Right lobe of liver (tissue), 6 donors: ENCODE measurements around the gene MTHFD1L. TPM values are rescaled to one million over a fixed set of nuclear protein-coding genes. Genes with fewer than 3 reads are reported as not detected.
"Not testable (repeated sequence)": the region's sequence is repeated elsewhere in the genome, so short reads cannot be mapped to it uniquely, and the experiment has no call there.

ENCODE experiments used
- ATAC-seq, 4 donors: fragments of 200-7000 bp; cut with Tn5 transposase; one replicate each; pipeline ENCODE4 v1.9.1; 2020; ENCODE audit warnings: mild to moderate bottlenecking in 4 of 4, moderate library complexity in 4 of 4
- DNase-seq, 3 donors: peaks; one replicate each; pipeline ENCODE4 v3.0.0-alpha.2; 2020
- H3K27ac ChIP-seq, 3 donors: fragments of 200-600 bp; one replicate each; pipeline ENCODE4 v1.8.0; 2022
- H3K27me3 ChIP-seq, 2 donors: fragments of 200-600 bp; one replicate each; pipeline ENCODE4 v1.8.0; 2022
- H3K36me3 ChIP-seq, 4 donors: fragments of 200-600 bp; sonication (generic) in 1 of 4; one replicate each; pipeline versions ENCODE4 v1.5.1 to v1.8.0; 2017 to 2022; ENCODE audit warnings: control low read depth in 1 of 4
- H3K4me1 ChIP-seq, 4 donors: fragments of 200-600 bp; sonication (generic) in 1 of 4; one replicate each; pipeline versions ENCODE4 v1.5.1 to v1.8.0; 2017 to 2022; ENCODE audit warnings: control low read depth in 1 of 4
- H3K4me3 ChIP-seq, 3 donors: fragments of 200-600 bp; one replicate each; pipeline ENCODE4 v1.8.0; 2022
- H3K9me3 ChIP-seq, 4 donors: fragments of 200-600 bp; sonication (generic) in 1 of 4; one replicate each; pipeline versions ENCODE4 v1.5.1 to v1.8.0; 2017 to 2022; ENCODE audit warnings: control low read depth in 1 of 4
- CTCF ChIP-seq, 4 donors: fragments of 200-600 bp in 3 of 4; fragments of 450-650 bp in 1 of 4; IDR thresholded peaks; one replicate each; pipeline versions ENCODE4 v1.5.1 to v1.8.0; 2016 to 2022; ENCODE audit warnings: antibody characterized with exemption in 4 of 4, mild to moderate bottlenecking in 2 of 4
- POLR2A ChIP-seq: fragments of 450-650 bp; IDR thresholded peaks from one replicate; pipeline ENCODE4 v1.6.1; 2017; ENCODE audit warnings: antibody characterized with exemption, mild to moderate bottlenecking
- WGBS: methylation state at CpG from one replicate; pipeline ENCODE4 v1.1.6; 2018; ENCODE audit warnings: low coverage, low lambda C conversion rate; ENCODE audit not compliant: insufficient coverage; ENCODE audit errors: missing lambda C conversion rate; 5-methylcytosine and 5-hydroxymethylcytosine counted together
- intact Hi-C, 2 donors: fragments of 100-400 bp; cut with DNase I; formaldehyde crosslinking; loops; one replicate each; pipeline versions ENCODE4 v1.11.2 to v1.14.1; 2022
- total RNA-seq, 6 experiments: library from RNA; depleted of rRNA in 2 of 6; stranded (reverse); fragments of >200 nt in 2 of 6; fragmentation: NEBNext Ultra II Directional in 3 of 6; extraction: Animal tissue kit (Norgen Biotek cat#: 25700) in 3 of 6; gene quantifications; one replicate each; pipeline versions ENCODE4 v1.1.0 to v1.2.4, GENCODE V29; 2016 to 2023
- donor health status: DM: no; HTN: yes; CAD: no.
- donor health status: DM: no; HTN: no; CAD: no.
- donor health status: DM: no; HTN: no; CAD: no.
- donor health status: DM: no; HTN: yes; CAD: no.
- donor health status: DM: no; HTN: yes; CAD: no.

MTHFD1L gene
- total RNA-seq, 6 experiments from 2014 or later: 1.7 to 11.5 (median 4.9) TPM

GRCh38 chr6:150841189-150841588, 24.3 kb upstream of the MTHFD1L start:
- H3K27me3 ChIP-seq: no peaks in the 10 kb centered on the region
- H3K9me3 ChIP-seq: no peaks in the 10 kb centered on the region
- 100% methylated on average over 5 of the region's 5 CpGs for WGBS
- no peaks in the 10 kb centered on the region for H3K4me1 ChIP-seq
- no peak for DNase-seq
- H3K4me3 ChIP-seq: no peak overlapping the region
- H3K27ac ChIP-seq: no peak overlapping the region
- TF ChIP-seq CTCF (IDR thresholded peaks at IDR 0.05): no peak
- TF ChIP-seq POLR2A: no peak
- intact Hi-C loops: no loop called here
- H3K36me3 ChIP-seq: peaks cover 0 to 18% (median 3%) of the 10 kb centered on the region in 4 donors
- ATAC-seq: no peak

GRCh38 chr6:150841697-150842096, 23.8 kb upstream of the MTHFD1L start:
- Histone ChIP-seq H3K4me3 (no peak overlapping the region), H3K27me3 (no peaks in the 10 kb centered on the region), H3K36me3 (peaks cover 0 to 18% (median 3%) of the 10 kb centered on the region in 4 donors), H3K4me1 (no peaks in the 10 kb centered on the region), H3K9me3 (no peaks in the 10 kb centered on the region), H3K27ac (no peak overlapping the region)
- DNase-seq (no peak), ATAC-seq (no peak)
- intact Hi-C loops: no loop called here
- 70% methylated on average over 3 of the region's 3 CpGs for WGBS
- TF ChIP-seq CTCF (IDR thresholded peaks at IDR 0.05): no peak
- TF ChIP-seq POLR2A: no peak

- Histone ChIP-seq H3K4me1 (no peaks in the 10 kb centered on the region), H3K27ac (no peak overlapping the region), H3K36me3 (peaks cover 0 to 18% (median 3%) of the 10 kb centered on the region in 4 donors), H3K27me3 (no peaks in the 10 kb centered on the region), H3K9me3 (no peaks in the 10 kb centered on the region), H3K4me3 (no peak overlapping the region)
- DNase-seq: no peak
- TF ChIP-seq CTCF (IDR thresholded peaks at IDR 0.05) (no peak), POLR2A (no peak)
- no peak for ATAC-seq
- intact Hi-C loops: no loop called here
- 85% methylated on average over 3 of the region's 3 CpGs for WGBS
Observed at GRCh38 chr6:150844371-150844770, 21.1 kb upstream of the MTHFD1L start.

- Histone ChIP-seq H3K27me3 (no peaks in the 10 kb centered on the region), H3K4me1 (no peaks in the 10 kb centered on the region), H3K4me3 (no peak overlapping the region), H3K9me3 (no peaks in the 10 kb centered on the region), H3K36me3 (no peaks in the 10 kb centered on the region), H3K27ac (no peak overlapping the region)
- no peak for TF ChIP-seq POLR2A
- no peak for TF ChIP-seq CTCF (IDR thresholded peaks at IDR 0.05)
- ATAC-seq (no peak), DNase-seq (no peak)
- intact Hi-C loops: no loop called here
- WGBS: 88% methylated on average over 5 of the region's 5 CpGs
Observed at GRCh38 chr6:150846641-150847040, 18.9 kb upstream of the MTHFD1L start.

- Histone ChIP-seq H3K27me3 (no peaks in the 10 kb centered on the region), H3K9me3 (no peaks in the 10 kb centered on the region), H3K4me3 (no peak overlapping the region), H3K36me3 (no peaks in the 10 kb centered on the region), H3K4me1 (no peaks in the 10 kb centered on the region), H3K27ac (no peak overlapping the region)
- DNase-seq (no peak), ATAC-seq (no peak)
- no peak for TF ChIP-seq CTCF (IDR thresholded peaks at IDR 0.05)
- no peak for TF ChIP-seq POLR2A
- WGBS: 68% methylated on average over 2 of the region's 2 CpGs
- intact Hi-C loops: no loop called here
Observed at GRCh38 chr6:150848400-150848799, 17.1 kb upstream of the MTHFD1L start.

- H3K9me3 ChIP-seq, H3K4me1 ChIP-seq, H3K27ac ChIP-seq, H3K27me3 ChIP-seq, DNase-seq, ATAC-seq, H3K36me3 ChIP-seq, H3K4me3 ChIP-seq, intact Hi-C loops: not testable (repeated sequence)
- 93% methylated on average over 5 of the region's 5 CpGs for WGBS
Observed at GRCh38 chr6:150854392-150854791, 11.1 kb upstream of the MTHFD1L start.

- WGBS: 88% methylated on average over 7 of the region's 8 CpGs
- H3K27me3 ChIP-seq, intact Hi-C loops, H3K9me3 ChIP-seq, H3K4me3 ChIP-seq, ATAC-seq, H3K4me1 ChIP-seq, DNase-seq, H3K27ac ChIP-seq, H3K36me3 ChIP-seq: not testable (repeated sequence)
Observed at GRCh38 chr6:150855171-150855570, 10.3 kb upstream of the MTHFD1L start.
